ENCODE data around the gene ZNF804B.

The ZNF804B gene

GRCh38 chr7:88868456-88868855 lies 109.0 kb downstream of the ZNF804B start:
- peaks cover 8% of the 10 kb centered on the region for H3K9me3 Mint-ChIP-seq
- intact Hi-C loops (cut with micrococcal nuclease), result no loop called here
- H3K36me3 Mint-ChIP-seq (ENCODE audit: low read depth), result no peaks in the 10 kb centered on the region
- no peaks in the 10 kb centered on the region for H3K27me3 Mint-ChIP-seq
- H3K4me1 Mint-ChIP-seq (ENCODE audit: low read depth), result no peaks in the 10 kb centered on the region
- H3K27ac Mint-ChIP-seq, result no peak overlapping the region
- no peak overlapping the region for H3K4me3 Mint-ChIP-seq

DNA sequence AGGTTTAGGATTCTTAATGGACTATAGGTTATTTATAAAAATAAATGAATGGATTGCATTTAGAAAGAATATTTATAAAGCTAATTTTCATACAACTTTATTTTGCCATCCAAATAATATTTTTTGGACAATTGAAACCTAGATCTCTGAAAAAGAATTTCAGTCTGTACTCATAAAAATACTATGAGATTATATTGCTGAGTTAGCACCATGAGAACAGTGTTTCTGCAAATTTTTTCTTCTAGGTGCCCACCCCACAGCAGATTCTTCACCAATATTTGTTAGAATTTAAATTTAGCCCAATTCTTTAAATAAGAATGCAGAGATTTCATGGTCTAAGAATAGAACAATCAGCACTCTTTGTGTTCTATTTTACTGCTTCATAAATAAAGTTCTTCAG lies 121.6 kb downstream of the ZNF804B start:
- Mint-ChIP-seq H3K27me3 (no peaks in the 10 kb centered on the region), H3K36me3 (ENCODE audit: low read depth) (no peaks in the 10 kb centered on the region), H3K4me1 (ENCODE audit: low read depth) (no peaks in the 10 kb centered on the region), H3K27ac (no peak overlapping the region), H3K9me3 (no peaks in the 10 kb centered on the region), H3K4me3 (no peak overlapping the region)
- intact Hi-C loops (cut with micrococcal nuclease), result no loop called here

- no peak overlapping the region for H3K27ac Mint-ChIP-seq
- no peaks in the 10 kb centered on the region for H3K4me1 Mint-ChIP-seq (ENCODE audit: low read depth)
- intact Hi-C loops (cut with micrococcal nuclease), result no loop called here
- no peaks in the 10 kb centered on the region for H3K9me3 Mint-ChIP-seq
- H3K27me3 Mint-ChIP-seq, result no peaks in the 10 kb centered on the region
- no peak overlapping the region for H3K4me3 Mint-ChIP-seq
- H3K36me3 Mint-ChIP-seq (ENCODE audit: low read depth), result no peaks in the 10 kb centered on the region
Measured at GRCh38 chr7:88885131-88885530, 125.6 kb downstream of the ZNF804B start.

GRCh38 chr7:88888684-88889083 lies 129.2 kb downstream of the ZNF804B start:
- Mint-ChIP-seq H3K4me3 (no peak overlapping the region), H3K36me3 (ENCODE audit: low read depth) (no peaks in the 10 kb centered on the region), H3K4me1 (ENCODE audit: low read depth) (no peaks in the 10 kb centered on the region), H3K9me3 (no peaks in the 10 kb centered on the region), H3K27me3 (no peaks in the 10 kb centered on the region), H3K27ac (no peak overlapping the region)
- intact Hi-C loops (cut with micrococcal nuclease), result no loop called here

DNA sequence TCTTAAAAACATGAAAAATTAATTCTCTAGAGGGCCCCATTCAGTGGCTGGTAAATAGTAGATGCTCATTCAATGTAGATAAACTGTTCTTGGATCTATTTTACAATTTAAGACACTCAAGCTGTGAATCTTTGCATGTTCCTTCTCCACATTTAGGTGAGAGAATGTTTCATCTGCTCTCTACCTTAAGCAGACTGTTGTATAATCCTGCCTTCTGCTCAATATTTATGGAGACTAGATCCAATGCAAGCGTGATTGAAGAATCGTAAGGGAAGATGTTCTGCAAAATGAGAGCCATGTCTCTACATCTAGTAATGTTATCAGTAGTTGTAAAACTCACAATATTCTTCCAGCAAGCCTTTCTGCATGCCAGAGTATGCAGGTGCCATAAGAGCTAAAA lies 151.0 kb downstream of the ZNF804B start:
- Mint-ChIP-seq H3K9me3 (no peaks in the 10 kb centered on the region), H3K4me1 (ENCODE audit: low read depth) (no peaks in the 10 kb centered on the region), H3K27me3 (no peaks in the 10 kb centered on the region), H3K36me3 (ENCODE audit: low read depth) (no peaks in the 10 kb centered on the region), H3K4me3 (no peak overlapping the region), H3K27ac (no peak overlapping the region)
- intact Hi-C loops (cut with micrococcal nuclease), result no loop called here

GRCh38 chr7:88912852-88913251 lies 153.4 kb downstream of the ZNF804B start:
- no peak overlapping the region for H3K4me3 Mint-ChIP-seq
- no peaks in the 10 kb centered on the region for H3K4me1 Mint-ChIP-seq (ENCODE audit: low read depth)
- no peaks in the 10 kb centered on the region for H3K36me3 Mint-ChIP-seq (ENCODE audit: low read depth)
- H3K27ac Mint-ChIP-seq, result no peak overlapping the region
- no peaks in the 10 kb centered on the region for H3K27me3 Mint-ChIP-seq
- intact Hi-C loops (cut with micrococcal nuclease), result no loop called here
- no peaks in the 10 kb centered on the region for H3K9me3 Mint-ChIP-seq

DNA sequence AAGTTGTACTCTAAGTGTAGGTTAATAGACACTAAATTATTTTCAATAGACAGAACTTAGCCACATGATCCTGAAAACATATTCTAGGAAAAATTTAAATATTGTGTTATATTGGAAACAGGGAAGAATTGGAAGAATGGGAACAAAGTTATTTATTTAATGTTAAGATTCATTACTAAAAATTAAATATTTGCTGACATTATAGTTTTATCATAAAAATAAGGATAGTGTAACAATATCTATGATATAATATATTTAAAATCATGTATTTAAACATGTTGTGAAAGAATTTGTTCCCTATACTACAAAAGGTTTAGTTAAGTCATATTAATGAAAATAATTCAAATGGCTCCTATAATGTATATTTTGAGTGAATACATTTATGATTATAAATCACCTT lies 156.1 kb downstream of the ZNF804B start:
- Mint-ChIP-seq H3K4me3 (no peak overlapping the region), H3K27ac (no peak overlapping the region), H3K4me1 (ENCODE audit: low read depth) (no peaks in the 10 kb centered on the region), H3K36me3 (ENCODE audit: low read depth) (no peaks in the 10 kb centered on the region), H3K9me3 (no peaks in the 10 kb centered on the region), H3K27me3 (no peaks in the 10 kb centered on the region)
- intact Hi-C loops (cut with micrococcal nuclease), result no loop called here

DNA sequence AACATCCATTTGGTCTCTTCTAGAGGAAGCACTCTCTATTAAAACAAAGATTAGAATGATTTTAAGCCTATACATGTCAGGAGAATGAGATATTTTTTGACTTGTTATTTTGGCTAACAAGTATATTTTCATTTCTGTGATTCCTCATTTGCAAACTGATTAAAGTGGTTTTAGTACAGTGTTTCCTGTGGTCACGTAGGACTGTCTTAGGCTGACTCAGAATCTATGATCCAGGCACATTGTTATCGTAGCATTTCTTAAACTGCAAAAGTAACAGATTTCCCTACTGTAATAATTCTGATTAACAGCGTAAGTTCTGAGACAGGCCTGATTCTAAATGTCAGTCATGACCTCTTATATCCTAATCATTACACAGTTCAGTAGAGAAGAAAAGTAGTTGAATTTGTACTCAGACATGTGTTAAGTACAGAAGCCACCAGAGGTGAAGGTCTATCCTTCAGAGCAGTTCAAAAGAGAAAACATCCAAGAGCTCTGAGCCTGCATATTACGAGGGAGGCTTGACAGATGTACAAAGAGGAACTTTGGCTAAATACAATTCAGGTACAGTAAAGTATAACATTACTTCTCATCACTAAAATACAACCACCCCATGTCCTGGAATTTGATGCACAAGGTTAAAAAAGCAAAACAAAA lies 160.1 kb downstream of the ZNF804B start:
- no peaks in the 10 kb centered on the region for H3K4me1 Mint-ChIP-seq (ENCODE audit: low read depth)
- no peaks in the 10 kb centered on the region for H3K36me3 Mint-ChIP-seq (ENCODE audit: low read depth)
- no peaks in the 10 kb centered on the region for H3K9me3 Mint-ChIP-seq
- no peaks in the 10 kb centered on the region for H3K27me3 Mint-ChIP-seq
- no peak overlapping the region for H3K4me3 Mint-ChIP-seq
- H3K27ac Mint-ChIP-seq, result no peak overlapping the region
- intact Hi-C loops (cut with micrococcal nuclease), result no loop called here

DNA sequence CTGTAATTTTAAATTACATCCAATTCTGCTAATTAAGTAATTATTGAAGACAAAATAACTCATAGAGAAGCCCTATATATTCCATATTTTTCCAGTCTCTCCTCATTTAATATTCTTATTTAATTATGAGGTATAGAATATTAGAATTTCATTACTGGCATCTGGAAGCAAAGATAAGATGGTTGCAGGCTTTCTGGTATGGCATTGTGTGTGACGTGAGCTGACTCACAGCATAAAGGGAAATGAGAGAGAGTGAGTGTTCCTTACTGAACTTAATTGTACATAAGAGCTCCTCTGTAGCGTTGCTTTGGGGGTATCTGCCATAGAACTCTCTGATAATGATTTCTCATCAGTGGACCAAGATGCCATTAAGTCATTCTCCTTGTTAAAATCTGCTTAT lies 163.4 kb downstream of the ZNF804B start:
- intact Hi-C loops (cut with micrococcal nuclease), result no loop called here
- Mint-ChIP-seq H3K4me3 (no peak overlapping the region), H3K27me3 (no peaks in the 10 kb centered on the region), H3K4me1 (ENCODE audit: low read depth) (no peaks in the 10 kb centered on the region), H3K36me3 (ENCODE audit: low read depth) (no peaks in the 10 kb centered on the region), H3K9me3 (peaks cover 6% of the 10 kb centered on the region), H3K27ac (no peak overlapping the region)

- Mint-ChIP-seq H3K4me1 (ENCODE audit: low read depth) (no peaks in the 10 kb centered on the region), H3K4me3 (no peak overlapping the region), H3K36me3 (ENCODE audit: low read depth) (no peaks in the 10 kb centered on the region)
Measured at GRCh38 chr7:88928276-88928675, 168.8 kb downstream of the ZNF804B start.

GRCh38 chr7:88929719-88930118 lies 170.2 kb downstream of the ZNF804B start:
- intact Hi-C loops (cut with micrococcal nuclease), result no loop called here
- Mint-ChIP-seq H3K4me1 (ENCODE audit: low read depth) (no peaks in the 10 kb centered on the region), H3K27me3 (no peaks in the 10 kb centered on the region), H3K36me3 (ENCODE audit: low read depth) (no peaks in the 10 kb centered on the region), H3K9me3 (peaks cover 15% of the 10 kb centered on the region), H3K4me3 (no peak overlapping the region), H3K27ac (no peak overlapping the region)

More at GRCh38 chr7:88928276-88928675, 168.8 kb downstream of the ZNF804B start:
- intact Hi-C loops (cut with micrococcal nuclease), result no loop called here
- H3K9me3 Mint-ChIP-seq, result peaks cover 15% of the 10 kb centered on the region
- H3K27ac Mint-ChIP-seq, result no peak overlapping the region
- H3K27me3 Mint-ChIP-seq, result no peaks in the 10 kb centered on the region

GRCh38 chr7:88933285-88933684 lies 173.8 kb downstream of the ZNF804B start:
- Mint-ChIP-seq H3K9me3 (peaks cover 9% of the 10 kb centered on the region), H3K36me3 (ENCODE audit: low read depth) (no peaks in the 10 kb centered on the region), H3K4me3 (no peak overlapping the region), H3K4me1 (ENCODE audit: low read depth) (no peaks in the 10 kb centered on the region), H3K27ac (no peak overlapping the region), H3K27me3 (no peaks in the 10 kb centered on the region)
- intact Hi-C loops (cut with micrococcal nuclease), result no loop called here

DNA sequence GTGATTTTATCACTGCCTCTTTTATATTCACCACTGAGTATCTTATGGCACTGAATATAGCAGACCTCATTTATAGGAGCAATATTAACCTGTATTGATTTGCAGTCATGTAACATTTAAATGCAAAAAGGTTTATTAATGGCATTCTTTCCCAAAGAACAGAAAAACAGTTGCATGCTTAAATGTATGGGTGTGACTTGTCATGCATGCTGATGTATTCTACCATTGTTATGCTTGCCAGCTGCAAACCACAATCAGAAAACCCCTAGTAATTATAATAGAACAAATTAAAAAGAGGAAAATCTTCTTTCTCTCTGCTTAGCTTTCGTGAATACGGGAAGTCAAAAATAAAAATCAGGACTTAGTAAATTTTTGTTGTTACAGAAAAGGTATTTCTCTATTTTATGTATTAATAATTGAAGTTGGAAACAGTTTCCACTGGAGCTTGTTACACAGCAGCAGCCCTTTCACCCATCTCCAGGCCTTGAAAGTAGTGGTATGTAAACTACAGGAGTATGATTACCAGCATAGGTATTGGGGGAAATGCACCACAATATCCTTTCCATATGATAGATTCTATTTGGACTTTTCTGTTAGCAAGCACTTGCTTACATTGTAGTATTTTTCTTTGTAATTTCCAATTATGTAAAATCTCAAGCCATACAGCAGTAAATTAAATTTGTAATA lies 183.5 kb downstream of the ZNF804B start:
- Mint-ChIP-seq H3K27ac (no peak overlapping the region), H3K27me3 (no peaks in the 10 kb centered on the region), H3K4me1 (ENCODE audit: low read depth) (no peaks in the 10 kb centered on the region), H3K36me3 (ENCODE audit: low read depth) (no peaks in the 10 kb centered on the region), H3K4me3 (no peak overlapping the region), H3K9me3 (peaks cover 13% of the 10 kb centered on the region)
- intact Hi-C loops (cut with micrococcal nuclease), result no loop called here

GRCh38 chr7:88951826-88952225 lies 192.3 kb downstream of the ZNF804B start:
- H3K27me3 Mint-ChIP-seq, result no peaks in the 10 kb centered on the region
- no peak overlapping the region for H3K27ac Mint-ChIP-seq
- H3K4me1 Mint-ChIP-seq (ENCODE audit: low read depth), result no peaks in the 10 kb centered on the region
- no peak overlapping the region for H3K4me3 Mint-ChIP-seq
- H3K36me3 Mint-ChIP-seq (ENCODE audit: low read depth), result no peaks in the 10 kb centered on the region
- intact Hi-C loops (cut with micrococcal nuclease), result no loop called here
- peaks cover 1% of the 10 kb centered on the region for H3K9me3 Mint-ChIP-seq

DNA sequence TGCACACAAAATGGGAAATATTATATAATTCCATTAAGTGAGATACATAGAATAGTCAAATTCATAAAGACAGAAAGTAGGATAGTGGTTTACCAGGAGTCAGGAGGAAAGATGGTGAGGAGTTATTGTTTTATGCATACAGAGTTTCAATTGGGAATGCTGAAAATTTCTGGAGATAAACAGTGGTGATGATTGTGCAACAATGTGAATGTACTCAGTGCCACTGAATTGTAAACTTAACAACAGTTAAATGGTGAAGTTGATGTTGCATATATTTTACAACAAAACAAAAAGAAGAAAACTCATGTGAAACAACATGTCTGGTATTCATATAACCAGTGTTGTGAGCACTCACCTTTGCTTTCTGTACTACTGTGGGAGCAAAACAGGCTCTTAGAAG lies 204.9 kb downstream of the ZNF804B start:
- Mint-ChIP-seq H3K9me3 (no peaks in the 10 kb centered on the region), H3K4me3 (no peak overlapping the region), H3K36me3 (ENCODE audit: low read depth) (no peaks in the 10 kb centered on the region), H3K27me3 (no peaks in the 10 kb centered on the region), H3K4me1 (ENCODE audit: low read depth) (no peaks in the 10 kb centered on the region), H3K27ac (no peak overlapping the region)
- intact Hi-C loops (cut with micrococcal nuclease), result no loop called here
